Umbilical cord (tissue), 2 donors: ENCODE results near the gene GARNL3. TPM values are rescaled to one million over a fixed set of nuclear protein-coding genes. Genes with fewer than 3 reads are reported as not detected.
A peak's percentile ranks its signal among the peaks of the same experiment; 100 is the strongest.

ENCODE experiments used
- DNase-seq: peaks from one replicate; pipeline ENCODE4 v3.0.0-alpha.2; 2015; ENCODE audit warnings: low spot score
- total RNA-seq: library from RNA; depleted of rRNA; stranded (reverse); fragments of >200 nt; gene quantifications from one replicate; pipeline ENCODE4 v1.2.3, GENCODE V29; 2014; ENCODE audit warnings: low replicate concordance; ENCODE audit not compliant: insufficient read depth

The GARNL3 gene
- total RNA-seq, 1 donor from 2014 or later: 34.4 TPM

GRCh38 chr9:127233550-127233949 lies 31.0 kb upstream of the GARNL3 start:
- DNase-seq: peak; percentile 58

DNA sequence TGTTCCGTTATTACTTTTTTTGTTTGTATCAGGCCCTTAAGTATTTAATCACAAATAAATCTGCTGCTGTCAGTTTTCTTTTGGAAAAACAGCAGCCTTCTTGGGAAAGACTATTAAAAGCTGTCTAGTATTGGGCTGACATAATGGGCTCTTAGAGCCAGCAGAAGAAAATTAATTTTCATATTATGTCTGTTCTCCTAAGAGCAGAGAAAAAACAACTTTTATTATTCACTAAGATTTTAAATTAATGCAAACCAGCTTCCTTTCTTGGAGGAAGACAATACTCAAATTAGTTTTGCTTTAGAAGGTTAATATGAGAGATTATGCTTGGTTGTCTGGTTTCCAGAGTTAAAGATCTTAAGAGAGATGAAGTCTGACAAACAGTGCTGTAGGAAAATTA lies 30.6 kb upstream of the GARNL3 start:
- peak; percentile 41 for DNase-seq

GRCh38 chr9:127237801-127238200 lies 26.8 kb upstream of the GARNL3 start:
- no peak for DNase-seq

GRCh38 chr9:127241354-127241753 lies 23.2 kb upstream of the GARNL3 start:
- no peak for DNase-seq

DNA sequence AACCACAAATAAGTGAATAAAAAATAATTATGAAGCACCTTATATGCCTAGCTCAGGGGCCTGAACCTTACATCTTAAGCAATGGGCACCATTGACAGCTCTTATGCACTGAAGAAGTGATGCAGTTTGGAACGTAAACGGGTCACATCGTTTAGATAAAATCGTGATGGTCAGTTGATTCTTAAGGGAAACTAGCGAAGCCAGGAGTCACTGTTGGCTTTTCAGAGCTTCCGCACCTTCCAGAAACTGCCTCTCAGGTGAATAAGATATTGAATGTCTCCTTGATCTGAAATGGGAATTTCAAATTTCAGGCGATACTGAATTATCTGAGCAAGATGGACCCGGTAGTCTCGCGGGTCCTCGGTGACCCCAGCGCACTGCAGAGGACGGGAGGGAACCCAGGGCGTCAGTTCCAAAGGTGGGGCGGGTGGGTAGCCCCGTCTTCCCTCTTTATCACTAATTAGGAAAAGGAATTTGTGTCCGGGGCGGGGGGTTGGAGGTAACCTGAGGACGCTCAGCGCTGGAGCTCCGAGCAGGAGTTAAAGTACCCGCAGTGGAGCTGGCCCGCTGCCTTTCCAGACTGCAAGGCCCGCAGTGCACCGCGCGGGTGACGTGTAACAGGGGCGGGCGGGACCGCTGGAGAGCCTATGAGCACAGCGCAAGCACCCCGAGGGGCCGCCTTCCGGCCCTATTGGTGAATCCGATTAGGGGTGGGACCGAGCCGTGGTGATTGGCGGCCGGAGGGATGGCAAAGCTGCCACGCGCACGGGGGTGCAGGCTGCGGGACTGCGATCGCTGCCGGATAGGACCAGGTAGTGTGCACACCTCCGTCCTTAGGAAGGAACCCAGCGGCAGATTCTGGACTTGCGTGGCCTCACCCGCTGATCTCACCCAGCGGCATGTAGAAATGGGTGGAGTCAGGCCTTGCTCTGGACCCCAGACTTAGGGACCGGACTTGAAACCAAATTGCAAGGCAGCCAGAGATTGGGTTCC lies 19.7 kb upstream of the GARNL3 start:
- DNase-seq: peak; percentile 98

DNA sequence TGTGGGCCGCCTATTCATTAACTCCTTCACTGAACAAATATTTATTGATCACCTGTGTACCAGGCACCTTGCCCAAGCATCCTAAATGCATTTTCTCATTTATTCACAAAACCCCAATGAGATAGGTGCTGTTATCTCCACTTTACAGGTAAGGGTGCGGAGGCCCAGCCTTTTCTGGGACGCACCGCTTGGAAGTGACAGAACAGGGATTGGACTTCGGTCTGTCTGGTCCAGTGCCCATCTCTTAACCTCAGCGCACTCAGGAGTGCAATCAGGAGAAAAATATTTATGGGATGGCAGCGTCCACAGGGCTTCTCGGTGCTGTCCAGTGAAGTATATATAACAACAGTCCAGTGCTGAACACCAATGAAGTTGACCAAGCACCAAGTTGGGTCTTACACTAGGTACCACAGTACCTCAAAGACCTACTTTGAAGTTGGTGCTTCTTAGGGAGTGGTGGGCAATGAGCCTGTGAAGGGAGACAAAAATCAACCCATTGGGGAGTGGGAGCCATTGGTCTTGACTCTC lies 18.9 kb upstream of the GARNL3 start:
- DNase-seq: no peak

- no peak for DNase-seq
Observed at GRCh38 chr9:127248241-127248640, 16.3 kb upstream of the GARNL3 start.

GRCh38 chr9:127249877-127250276 lies 14.7 kb upstream of the GARNL3 start:
- no peak for DNase-seq

DNA sequence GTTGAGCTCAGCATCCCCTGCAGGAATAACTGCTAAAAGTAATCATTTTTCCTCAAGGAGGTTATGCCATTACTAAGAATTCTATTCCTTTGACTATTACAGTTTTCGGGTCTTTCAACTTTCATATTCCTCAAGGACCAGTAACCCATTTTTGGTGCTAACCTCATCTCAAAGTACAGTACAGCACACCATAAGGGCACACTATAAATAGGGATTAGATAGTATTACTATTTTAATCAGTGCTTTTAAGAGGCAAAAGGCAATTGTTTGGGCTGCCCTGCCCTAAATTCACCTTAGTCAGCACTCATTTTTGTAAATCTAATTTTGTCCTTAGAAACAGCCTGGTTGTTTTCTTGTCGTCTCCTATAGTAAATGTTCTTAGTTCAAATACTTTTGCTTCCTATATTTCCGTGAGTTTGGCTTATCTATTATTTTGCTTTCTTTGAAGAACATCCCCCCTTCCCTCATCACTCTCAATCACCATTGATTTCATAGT lies 13.6 kb upstream of the GARNL3 start:
- no peak for DNase-seq

- DNase-seq: no peak
Observed at GRCh38 chr9:127252410-127253318, 11.9 kb upstream of the GARNL3 start.

- no peak for DNase-seq
Observed at GRCh38 chr9:127253446-127253845, 11.1 kb upstream of the GARNL3 start.

DNA sequence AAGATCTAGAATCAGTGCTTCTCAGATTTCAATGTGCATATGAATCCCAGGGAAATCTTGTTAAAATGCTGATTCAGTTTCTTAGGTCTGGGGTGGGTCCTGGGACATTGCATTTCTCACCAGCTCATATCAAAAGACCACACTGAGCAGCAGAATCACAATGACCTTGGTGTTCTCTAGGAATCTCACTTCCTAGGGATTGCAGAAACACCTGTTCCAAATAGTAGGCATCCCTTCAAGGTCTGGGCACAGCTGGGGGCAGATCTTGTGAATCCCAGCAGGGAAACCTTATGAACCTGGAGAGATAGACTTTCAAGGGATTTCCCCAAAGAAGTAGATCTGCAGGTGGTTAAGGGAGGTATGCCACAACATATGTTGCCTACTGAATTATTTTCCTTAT lies 8.9 kb upstream of the GARNL3 start:
- no peak for DNase-seq

GRCh38 chr9:127256324-127256723 lies 8.2 kb upstream of the GARNL3 start:
- no peak for DNase-seq

DNA sequence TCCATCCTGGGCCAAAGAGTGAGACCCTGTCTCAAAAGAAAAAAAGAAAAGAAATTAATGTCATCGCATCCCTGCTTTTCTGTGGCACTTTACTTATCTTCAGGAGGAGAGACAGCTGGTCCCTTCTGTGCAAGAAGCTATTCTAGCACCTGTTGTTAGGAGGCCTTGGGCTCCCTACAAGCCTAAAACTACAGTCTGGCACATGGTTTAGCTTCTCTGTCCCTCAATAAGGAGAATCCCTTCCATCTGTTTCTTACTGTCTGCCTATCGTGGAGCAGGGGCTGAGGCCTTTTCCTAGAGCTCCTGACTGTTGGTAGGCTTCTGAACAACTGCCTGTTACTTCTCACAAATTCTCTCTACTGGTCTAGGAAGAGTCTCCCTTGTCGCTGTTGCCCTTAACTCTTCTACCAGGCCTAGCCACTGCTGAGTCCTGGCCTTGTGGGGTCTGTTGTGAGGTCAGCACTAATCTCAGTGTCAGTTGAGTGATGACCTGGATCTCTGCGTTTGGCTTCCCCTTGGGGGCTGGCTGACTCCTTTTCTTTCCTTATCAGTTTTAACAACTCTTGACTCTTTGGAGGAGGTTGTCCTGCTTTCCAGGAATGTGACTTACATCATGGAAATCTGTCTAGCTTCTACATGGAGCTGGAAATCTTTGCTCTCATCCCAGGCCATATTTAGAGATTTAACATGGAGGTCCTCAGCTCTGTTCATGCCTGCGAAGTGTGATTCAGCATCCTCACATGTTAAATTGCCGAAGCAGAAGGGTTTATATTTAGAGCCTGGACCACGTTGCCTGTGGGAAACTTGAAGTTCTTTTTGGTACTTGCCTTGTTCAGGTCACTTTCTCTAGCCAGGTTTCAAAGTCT lies 5.7 kb upstream of the GARNL3 start:
- DNase-seq: peak; percentile 86

DNA sequence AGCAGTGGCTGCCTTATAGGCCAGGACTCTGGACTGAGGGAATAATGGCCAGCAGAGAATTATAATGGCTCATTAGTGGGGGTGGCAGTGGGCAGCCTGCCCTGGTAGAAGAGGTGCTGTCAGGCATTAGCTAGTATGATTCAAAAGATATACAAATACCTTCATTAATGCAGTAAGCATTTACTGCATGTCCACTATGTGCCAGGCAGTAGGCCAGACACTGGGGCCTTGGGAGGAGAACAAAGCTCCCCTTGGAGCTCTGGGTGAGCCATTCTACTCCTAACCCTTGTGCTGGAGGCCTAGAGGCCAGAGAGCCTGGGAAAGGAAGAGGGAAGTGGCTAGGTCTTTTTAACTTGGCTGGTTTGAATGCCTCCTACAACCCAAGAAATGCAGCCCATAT lies 2.0 kb upstream of the GARNL3 start:
- no peak for DNase-seq

GRCh38 chr9:127263237-127263636 lies 1.3 kb upstream of the GARNL3 start:
- DNase-seq: no peak

DNA sequence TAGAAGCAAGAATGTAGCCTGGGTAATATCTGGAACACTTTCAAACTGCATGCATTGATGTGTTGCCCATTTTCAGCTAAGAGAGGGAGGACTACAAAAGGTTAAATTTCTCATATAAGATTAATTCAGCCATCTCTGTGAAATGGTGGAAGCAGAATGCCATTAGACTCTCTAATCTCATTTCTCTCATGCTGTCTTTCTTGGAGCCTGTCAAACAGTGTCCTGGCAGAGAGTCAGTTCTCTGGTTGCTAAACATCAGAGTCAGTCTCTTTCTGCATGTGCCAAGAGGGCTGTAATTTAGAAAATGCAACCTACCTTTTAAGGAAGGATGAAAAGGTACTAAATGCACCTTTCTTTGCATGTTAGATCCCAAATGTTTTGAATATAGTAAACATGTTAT lies 910 bp upstream of the GARNL3 start:
- DNase-seq: peak; percentile 78

- DNase-seq: peak; percentile 48
Observed at GRCh38 chr9:127267793-127268525, 3.4 kb downstream of the GARNL3 start.

DNA sequence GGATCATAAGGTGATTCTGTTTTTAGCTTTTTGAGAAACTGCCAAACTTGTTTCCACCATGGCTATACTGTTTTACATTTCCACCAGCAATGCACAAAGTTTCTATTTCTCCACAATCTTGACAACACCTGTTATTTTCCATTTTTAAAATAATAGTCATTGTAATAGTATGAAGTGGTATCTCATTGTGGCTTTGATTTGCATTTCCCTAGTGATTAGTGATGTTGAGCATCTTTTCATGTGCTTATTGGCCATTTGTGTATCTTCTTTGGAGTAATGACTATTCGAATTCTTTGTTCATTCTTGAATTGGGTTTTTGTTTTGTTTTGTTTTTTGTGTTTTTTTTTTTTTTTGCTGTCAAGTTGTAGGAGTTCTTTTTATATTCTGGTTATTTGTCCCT lies 4.9 kb downstream of the GARNL3 start:
- no peak for DNase-seq

DNA sequence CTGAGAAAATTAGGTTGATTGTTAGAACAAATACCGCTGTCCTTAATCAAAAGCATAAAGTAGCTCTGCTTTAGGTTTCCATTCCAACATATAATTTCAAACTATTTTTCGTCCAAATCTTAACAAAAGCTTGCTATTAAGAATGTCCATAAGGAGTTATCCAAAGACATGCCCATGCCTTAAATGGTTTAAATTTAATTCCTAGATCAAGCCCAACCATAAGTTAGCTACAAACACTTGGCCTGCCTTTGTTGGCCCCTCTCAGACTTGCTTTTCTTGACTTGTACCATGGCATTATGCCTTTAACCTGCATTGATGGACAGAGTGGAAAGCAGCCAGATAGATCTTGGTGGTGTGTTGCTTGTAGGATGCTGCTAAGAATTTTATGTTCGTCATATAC lies 8.8 kb downstream of the GARNL3 start:
- DNase-seq: peak; percentile 88
